ENCODE results near the gene WWOX. TPM values are rescaled to one million over a fixed set of nuclear protein-coding genes. Genes with fewer than 3 reads are reported as not detected.

The WWOX gene
- total RNA-seq, 1 donor = 8.2 TPM

- no peak for TF ChIP-seq CTCF (IDR thresholded peaks at IDR 0.05; ENCODE audit: insufficient read depth, low read depth, low read length)
- no peak overlapping the region for H3K4me3 ChIP-seq (ENCODE audit: low read depth, low read length)
- no peak for DNase-seq (ENCODE audit: low read depth)
Observed at GRCh38 chr16:78900966-78901365, 801.5 kb downstream of the WWOX start.

GRCh38 chr16:78902321-78902720 lies 802.9 kb downstream of the WWOX start:
- no peak for DNase-seq (ENCODE audit: low read depth)
- no peak overlapping the region for H3K4me3 ChIP-seq (ENCODE audit: low read depth, low read length)
- no peak for TF ChIP-seq CTCF (IDR thresholded peaks at IDR 0.05; ENCODE audit: insufficient read depth, low read depth, low read length)

GRCh38 chr16:78903237-78903636 lies 803.8 kb downstream of the WWOX start:
- no peak for DNase-seq (ENCODE audit: low read depth)
- no peak overlapping the region for H3K4me3 ChIP-seq (ENCODE audit: low read depth, low read length)
- TF ChIP-seq CTCF (IDR thresholded peaks at IDR 0.05; ENCODE audit: insufficient read depth, low read depth, low read length) = no peak

- TF ChIP-seq CTCF (IDR thresholded peaks at IDR 0.05; ENCODE audit: insufficient read depth, low read depth, low read length) = no peak
- H3K4me3 ChIP-seq (ENCODE audit: low read depth, low read length) = no peak overlapping the region
- no peak for DNase-seq (ENCODE audit: low read depth)
Observed at GRCh38 chr16:78903843-78904242, 804.4 kb downstream of the WWOX start.

- DNase-seq (ENCODE audit: low read depth) = no peak
- no peak overlapping the region for H3K4me3 ChIP-seq (ENCODE audit: low read depth, low read length)
- no peak for TF ChIP-seq CTCF (IDR thresholded peaks at IDR 0.05; ENCODE audit: insufficient read depth, low read depth, low read length)
Observed at GRCh38 chr16:78906135-78906534, 806.7 kb downstream of the WWOX start.

- DNase-seq (ENCODE audit: low read depth) = no peak
- no peak for TF ChIP-seq CTCF (IDR thresholded peaks at IDR 0.05; ENCODE audit: insufficient read depth, low read depth, low read length)
- H3K4me3 ChIP-seq (ENCODE audit: low read depth, low read length) = no peak overlapping the region
Observed at GRCh38 chr16:78909226-78909625, 809.8 kb downstream of the WWOX start.

- TF ChIP-seq CTCF (IDR thresholded peaks at IDR 0.05; ENCODE audit: insufficient read depth, low read depth, low read length) = no peak
- H3K4me3 ChIP-seq (ENCODE audit: low read depth, low read length) = no peak overlapping the region
- DNase-seq (ENCODE audit: low read depth) = no peak
Observed at GRCh38 chr16:78915811-78916345, 816.4 kb downstream of the WWOX start.
